ENCODE data around the gene CTSL. TPM values are rescaled to one million over a fixed set of nuclear protein-coding genes. Genes with fewer than 3 reads are reported as not detected.
"Not testable (repeated sequence)": the region's sequence is repeated elsewhere in the genome, so short reads cannot be mapped to it uniquely, and the experiment has no call there.

Gene CTSL
- polyA plus RNA-seq, 1 donor (not counting 4 experiments of a cell fraction or from before 2014, with no cell fraction given) = 121 TPM

GRCh38 chr9:87753313-87753712 is 27.4 kb downstream of the CTSL start:
- Histone ChIP-seq H3K4me1 (ENCODE audit: control insufficient read depth, extremely low read depth, insufficient read depth, low read length) (no peaks in the 10 kb centered on the region), H4K20me1 (ENCODE audit: control insufficient read depth, extremely low read depth, insufficient read depth, low read length) (no peaks in the 10 kb centered on the region), H3K4me3 (ENCODE audit: control insufficient read depth in 2 of 3, extremely low read depth in 1 of 3, insufficient read depth in 2 of 3, low read depth in 1 of 3, low read length in 3 of 3) (no peak overlapping the region), H3K9me1 (ENCODE audit: control insufficient read depth, extremely low read depth, insufficient read depth, low read length) (no peaks in the 10 kb centered on the region), H3K79me2 (ENCODE audit: control insufficient read depth, insufficient read depth, low read length) (no peaks in the 10 kb centered on the region), H2AFZ (ENCODE audit: control insufficient read depth, low read length) (no peak overlapping the region), H3K4me2 (ENCODE audit: control insufficient read depth, extremely low read depth, insufficient read depth, low read depth, low read length) (no peak overlapping the region), H3K9ac (ENCODE audit: control insufficient read depth, extremely low read depth, insufficient read depth, low read length) (no peak overlapping the region), H3K27ac (ENCODE audit: control insufficient read depth, insufficient read depth, low read length) (no peak overlapping the region), H3K36me3 (ENCODE audit: control insufficient read depth in 2 of 2, extremely low read depth in 1 of 2, insufficient read depth in 2 of 2, low read length in 2 of 2) (no peaks in the 10 kb centered on the region), H3K27me3 (ENCODE audit: control insufficient read depth, extremely low read depth, insufficient read depth, low read length) (no peaks in the 10 kb centered on the region), H3K9me3 (ENCODE audit: control insufficient read depth, low read depth, low read length) (peaks cover 3% of the 10 kb centered on the region)
- no peak for FAIRE-seq
- DNase-seq (ENCODE audit: low read depth, low spot score) = no peak
- dilution Hi-C loops (cut with MboI; ENCODE audit: extremely low pct_ligation_motif_present, low sequenced_read_pairs) = no loop called here
- no peak for TF ChIP-seq EZH2 (IDR thresholded peaks at IDR 0.05; ENCODE audit: low read length)
- TF ChIP-seq CTCF (optimal IDR thresholded peaks at IDR 0.05 in 1 of 3, IDR thresholded peaks at IDR 0.05 in 1 of 3, conservative IDR thresholded peaks at IDR 0.05 in 1 of 3; ENCODE audit: extremely low read depth in 1 of 3, insufficient read depth in 2 of 3, low read length in 3 of 3) = no peak

- H3K36me3 ChIP-seq (ENCODE audit: control insufficient read depth in 2 of 2, extremely low read depth in 1 of 2, insufficient read depth in 2 of 2, low read length in 2 of 2); H3K27me3 ChIP-seq (ENCODE audit: control insufficient read depth, extremely low read depth, insufficient read depth, low read length); H4K20me1 ChIP-seq (ENCODE audit: control insufficient read depth, extremely low read depth, insufficient read depth, low read length); H3K4me1 ChIP-seq (ENCODE audit: control insufficient read depth, extremely low read depth, insufficient read depth, low read length); H3K4me3 ChIP-seq (ENCODE audit: control insufficient read depth in 2 of 3, extremely low read depth in 1 of 3, insufficient read depth in 2 of 3, low read depth in 1 of 3, low read length in 3 of 3); H2AFZ ChIP-seq (ENCODE audit: control insufficient read depth, low read length); H3K9me3 ChIP-seq (ENCODE audit: control insufficient read depth, low read depth, low read length); DNase-seq (ENCODE audit: low read depth, low spot score); H3K9ac ChIP-seq (ENCODE audit: control insufficient read depth, extremely low read depth, insufficient read depth, low read length); H3K79me2 ChIP-seq (ENCODE audit: control insufficient read depth, insufficient read depth, low read length); FAIRE-seq; dilution Hi-C loops (cut with MboI; ENCODE audit: extremely low pct_ligation_motif_present, low sequenced_read_pairs); H3K9me1 ChIP-seq (ENCODE audit: control insufficient read depth, extremely low read depth, insufficient read depth, low read length); H3K4me2 ChIP-seq (ENCODE audit: control insufficient read depth, extremely low read depth, insufficient read depth, low read depth, low read length); H3K27ac ChIP-seq (ENCODE audit: control insufficient read depth, insufficient read depth, low read length): not testable (repeated sequence)
These were observed 32.4 kb downstream of the CTSL start for GRCh38 chr9:87758330-87758729.

GRCh38 chr9:87759980-87760379 is 34.1 kb downstream of the CTSL start:
- DNase-seq (ENCODE audit: low read depth, low spot score); dilution Hi-C loops (cut with MboI; ENCODE audit: extremely low pct_ligation_motif_present, low sequenced_read_pairs): not testable (repeated sequence)

More at GRCh38 chr9:87759980-87760379, 34.1 kb downstream of the CTSL start:
- not testable (repeated sequence) for H3K79me2 ChIP-seq (ENCODE audit: control insufficient read depth, insufficient read depth, low read length); H3K27ac ChIP-seq (ENCODE audit: control insufficient read depth, insufficient read depth, low read length); H3K27me3 ChIP-seq (ENCODE audit: control insufficient read depth, extremely low read depth, insufficient read depth, low read length); H3K4me1 ChIP-seq (ENCODE audit: control insufficient read depth, extremely low read depth, insufficient read depth, low read length); H2AFZ ChIP-seq (ENCODE audit: control insufficient read depth, low read length); H4K20me1 ChIP-seq (ENCODE audit: control insufficient read depth, extremely low read depth, insufficient read depth, low read length); FAIRE-seq; H3K36me3 ChIP-seq (ENCODE audit: control insufficient read depth in 2 of 2, extremely low read depth in 1 of 2, insufficient read depth in 2 of 2, low read length in 2 of 2); H3K9me1 ChIP-seq (ENCODE audit: control insufficient read depth, extremely low read depth, insufficient read depth, low read length); H3K4me2 ChIP-seq (ENCODE audit: control insufficient read depth, extremely low read depth, insufficient read depth, low read depth, low read length); H3K4me3 ChIP-seq (ENCODE audit: control insufficient read depth in 2 of 3, extremely low read depth in 1 of 3, insufficient read depth in 2 of 3, low read depth in 1 of 3, low read length in 3 of 3); H3K9ac ChIP-seq (ENCODE audit: control insufficient read depth, extremely low read depth, insufficient read depth, low read length); H3K9me3 ChIP-seq (ENCODE audit: control insufficient read depth, low read depth, low read length)

All from keratinocyte (primary cell).